Spleen (tissue), 7 donors: ENCODE data around the gene TMBIM4.

Experiments used
- CTCF ChIP-seq, 11 experiments: fragments of 200-600 bp in 7 of 11; fragments of 450-650 bp in 4 of 11; sonication (generic) in 4 of 11; IDR thresholded peaks in 8 of 11; conservative IDR thresholded peaks in 3 of 11; 1 replicate in 7 of 11; 2 replicates in 4 of 11; pipeline versions ENCODE4 v1.4.0 to v1.8.0; 2016 to 2021; ENCODE audit warnings: antibody characterized with exemption in 11 of 11, inconsistent platforms in 4 of 11, mild to moderate bottlenecking in 1 of 11
- POLR2AphosphoS5 ChIP-seq, 3 donors: sonication (generic); formaldehyde crosslinking; IDR thresholded peaks; one replicate each; pipeline ENCODE4 v1.5.1; 2017; ENCODE audit warnings: antibody characterized with exemption in 3 of 3
- donor health status: DM: no; HTN: no; CAD: no; lungs with moderate emphysema.
- donor health status: DM: no; HTN: no; CAD: no.
- donor health status: DM: no; HTN: no; CAD: no.

- no peak for TF ChIP-seq POLR2AphosphoS5 (IDR thresholded peaks at IDR 0.05)
- TF ChIP-seq CTCF (IDR thresholded peaks at IDR 0.05 in 8 of 11, conservative IDR thresholded peaks at IDR 0.05 in 3 of 11): no peak
These were observed 9.1 kb downstream of the TMBIM4 start for GRCh38 chr12:66160704-66161103.
